GM21526 (cell line): Measurements from ENCODE around the gene PKHD1.
"Not testable (repeated sequence)": the region's sequence is repeated elsewhere in the genome, so short reads cannot be mapped to it uniquely, and the experiment has no call there.

Experiments used
- ATAC-seq: cut with Tn5 transposase; IDR thresholded peaks from one replicate; pipeline ENCODE4 v1.9.1; 2021; ENCODE audit warnings: moderate library complexity; ENCODE audit not compliant: unreplicated experiment, low FRiP score

PKHD1 gene

GRCh38 chr6:51996296-51996947 is 91.0 kb downstream of the PKHD1 start:
- ATAC-seq, result peak; percentile 97

GRCh38 chr6:51995214-51995755 is 92.1 kb downstream of the PKHD1 start:
- no peak for ATAC-seq

- no peak for ATAC-seq
Observed at GRCh38 chr6:51992876-51993275, 94.5 kb downstream of the PKHD1 start.

- ATAC-seq, result no peak
Observed at GRCh38 chr6:51989789-51990188, 97.6 kb downstream of the PKHD1 start.

GRCh38 chr6:51986864-51987263 is 100.5 kb downstream of the PKHD1 start:
- no peak for ATAC-seq

- ATAC-seq, result no peak
Observed at GRCh38 chr6:51983564-51983963, 103.8 kb downstream of the PKHD1 start.

GRCh38 chr6:51982695-51983094 is 104.7 kb downstream of the PKHD1 start:
- not testable (repeated sequence) for ATAC-seq

- no peak for ATAC-seq
Observed at GRCh38 chr6:51976374-51976773, 111.0 kb downstream of the PKHD1 start.

GRCh38 chr6:51972659-51973058 is 114.8 kb downstream of the PKHD1 start:
- ATAC-seq, result no peak

- no peak for ATAC-seq
Observed at GRCh38 chr6:51968265-51968664, 119.1 kb downstream of the PKHD1 start.

- no peak for ATAC-seq
Observed at GRCh38 chr6:51965222-51965801, 122.1 kb downstream of the PKHD1 start.

GRCh38 chr6:51963980-51964379 is 123.4 kb downstream of the PKHD1 start:
- ATAC-seq, result no peak

- ATAC-seq, result no peak
Observed at GRCh38 chr6:51962354-51962753, 125.1 kb downstream of the PKHD1 start.

GRCh38 chr6:51960419-51960818 is 127.0 kb downstream of the PKHD1 start:
- ATAC-seq, result no peak

- ATAC-seq, result peak; percentile 93
Observed at GRCh38 chr6:51959744-51960383, 127.5 kb downstream of the PKHD1 start.

GRCh38 chr6:51954681-51955080 is 132.7 kb downstream of the PKHD1 start:
- no peak for ATAC-seq

- no peak for ATAC-seq
Observed at GRCh38 chr6:51953246-51953645, 134.2 kb downstream of the PKHD1 start.

GRCh38 chr6:51951924-51952323 is 135.5 kb downstream of the PKHD1 start:
- no peak for ATAC-seq

GRCh38 chr6:51949526-51949925 is 137.9 kb downstream of the PKHD1 start:
- ATAC-seq, result no peak

GRCh38 chr6:51939695-51940094 is 147.7 kb downstream of the PKHD1 start:
- not testable (repeated sequence) for ATAC-seq

GRCh38 chr6:51936531-51937290 is 150.7 kb downstream of the PKHD1 start:
- no peak for ATAC-seq
